Stimulated activated CD4-positive, alpha-beta T cell treated with anti-CD3 and anti-CD28 coated beads, Interleukin-4, amount 100 ng/mL, for 24 hours (primary cell): ENCODE results near the gene C11orf86.
"Not testable (repeated sequence)": the region's sequence is repeated elsewhere in the genome, so short reads cannot be mapped to it uniquely, and the experiment has no call there.

ENCODE experiments used
- DNase-seq: peaks from one replicate; pipeline ENCODE4 v3.0.0-alpha.2; 2020

The C11orf86 gene

DNA sequence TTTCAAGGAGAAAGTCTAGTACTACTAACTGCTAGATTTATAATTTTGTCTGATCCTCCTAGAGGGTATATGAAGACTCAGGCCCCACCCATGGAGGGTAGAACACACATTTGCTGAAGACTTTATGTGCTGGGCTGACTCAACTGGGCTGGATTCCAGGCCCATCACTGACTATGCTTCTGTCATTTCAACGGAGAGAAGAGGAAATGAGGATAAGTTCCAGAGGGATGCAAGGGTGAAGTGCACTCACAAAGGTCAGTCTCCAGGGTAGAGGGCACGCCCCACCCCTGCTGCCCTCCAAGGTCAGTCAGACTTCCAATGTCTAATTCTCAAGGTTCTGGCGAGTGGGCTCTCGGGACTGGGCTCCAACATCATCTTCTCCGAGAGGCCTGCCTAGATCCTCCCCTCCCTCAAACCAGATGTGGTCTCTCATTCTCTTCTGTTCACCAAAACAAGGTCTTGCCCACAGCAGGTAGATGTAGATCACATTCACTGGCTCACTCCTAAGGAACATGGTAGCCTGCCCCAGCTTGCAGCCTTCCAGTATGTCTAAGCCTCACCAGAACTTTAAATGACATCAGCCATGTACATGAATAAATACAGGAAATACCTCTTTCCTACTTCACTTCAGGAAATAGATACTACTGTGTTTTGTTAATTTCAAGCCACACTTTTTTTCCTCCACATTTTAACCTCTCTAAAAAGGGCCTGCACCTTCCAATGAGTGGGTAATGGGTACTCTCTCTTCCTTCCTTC lies 7.3 kb upstream of the C11orf86 start:
- no peak for DNase-seq

DNA sequence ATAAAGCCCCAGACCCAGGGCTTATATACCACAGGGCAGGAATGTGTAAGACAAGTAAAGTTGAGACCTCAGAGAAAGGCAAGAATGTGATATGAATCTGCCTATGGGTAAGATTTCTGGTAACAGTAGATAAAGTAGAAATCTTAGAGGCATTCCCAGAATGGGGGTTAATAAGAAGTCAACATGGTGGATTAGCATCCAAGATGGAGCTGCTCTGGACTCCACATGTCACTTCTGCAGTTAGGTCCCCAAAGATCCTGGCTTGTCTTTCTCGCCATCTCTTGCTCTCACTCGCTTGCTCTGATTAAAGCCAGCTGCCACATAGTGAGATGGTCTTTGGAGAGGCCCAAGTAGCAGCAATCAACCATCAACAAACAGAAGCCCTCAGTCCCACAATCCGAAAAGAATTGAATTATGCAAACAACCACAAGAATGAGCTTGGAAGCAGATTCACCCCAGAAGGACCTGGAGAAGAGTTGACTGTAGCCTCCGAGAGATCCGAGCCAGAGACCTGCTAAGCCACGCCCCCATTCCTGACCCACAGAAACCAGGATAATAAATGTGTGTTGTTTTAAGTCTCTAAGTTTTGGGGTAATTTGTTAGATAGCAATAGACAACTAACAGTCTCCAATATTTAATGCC lies 5.4 kb upstream of the C11orf86 start:
- DNase-seq, result no peak

DNA sequence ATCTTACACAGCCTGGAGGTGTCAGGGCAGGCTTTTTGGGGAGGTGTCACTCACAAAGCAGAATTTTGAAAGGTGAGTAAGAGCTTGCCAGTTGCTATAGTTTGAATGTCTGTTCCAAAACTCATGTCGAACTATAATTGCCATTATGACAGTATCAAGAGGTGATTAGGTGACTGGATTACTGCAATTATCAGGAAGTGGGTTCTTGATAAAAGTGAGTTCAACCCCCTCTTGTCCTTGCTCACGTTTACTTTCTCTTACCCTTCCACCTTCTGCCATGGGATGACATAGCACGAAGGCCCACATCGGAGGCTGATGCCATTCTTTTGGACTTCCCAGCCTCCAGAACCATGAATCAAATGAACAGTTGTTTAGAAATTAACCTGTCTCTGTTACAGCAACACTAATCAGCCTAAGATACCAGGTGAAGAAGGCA lies 4.7 kb upstream of the C11orf86 start:
- DNase-seq, result no peak

DNA sequence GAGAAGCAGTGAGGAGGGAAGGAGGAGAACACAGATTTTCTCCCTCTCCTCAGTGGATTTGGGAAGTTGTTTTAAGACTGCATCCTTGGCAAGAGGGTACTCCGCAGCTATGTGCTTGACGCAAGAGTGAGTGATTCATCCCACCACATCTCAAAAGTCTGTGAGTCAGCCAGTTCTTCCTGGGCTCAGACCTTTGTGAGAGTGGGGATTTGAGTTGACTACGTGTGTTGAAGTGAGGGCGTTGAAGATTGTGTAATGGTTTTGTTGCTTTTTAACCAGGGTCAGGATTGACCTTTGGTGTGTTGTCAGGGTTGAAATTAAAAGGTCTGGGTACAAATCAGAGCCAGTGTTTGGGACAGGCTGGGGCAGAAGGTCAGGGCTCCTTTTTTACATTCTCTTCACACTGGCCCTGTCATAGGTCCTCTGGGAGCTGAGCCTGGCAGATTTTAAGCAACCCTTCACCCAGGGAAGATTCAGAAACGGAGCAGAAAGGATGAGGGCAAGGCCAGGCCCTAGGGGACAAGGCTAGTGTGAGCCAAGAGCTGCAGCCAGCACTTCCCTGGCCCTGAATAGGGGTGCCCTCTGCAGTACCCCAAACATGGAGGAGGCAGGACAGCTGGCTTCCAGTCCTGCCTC lies 4.2 kb upstream of the C11orf86 start:
- peak; percentile 17 for DNase-seq

DNA sequence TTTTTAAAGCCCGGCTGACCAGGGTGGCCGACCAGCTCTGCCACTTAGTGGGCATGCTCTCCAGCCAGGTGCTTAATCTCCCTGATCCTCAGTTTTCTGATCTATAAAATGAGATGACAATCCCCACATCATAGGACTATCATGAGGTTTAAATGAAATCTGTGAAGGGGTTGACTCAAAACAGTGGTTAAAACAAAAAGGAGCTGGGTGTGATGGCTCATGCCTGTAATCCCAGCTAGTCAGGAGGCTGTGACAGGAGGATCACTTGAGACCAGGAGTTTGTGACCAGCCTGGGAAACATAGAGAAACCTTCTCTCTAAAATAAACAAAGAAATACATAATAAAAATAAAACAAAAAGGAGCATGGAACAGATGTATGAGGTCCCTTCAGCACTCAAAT lies 3.6 kb upstream of the C11orf86 start:
- no peak for DNase-seq

DNA sequence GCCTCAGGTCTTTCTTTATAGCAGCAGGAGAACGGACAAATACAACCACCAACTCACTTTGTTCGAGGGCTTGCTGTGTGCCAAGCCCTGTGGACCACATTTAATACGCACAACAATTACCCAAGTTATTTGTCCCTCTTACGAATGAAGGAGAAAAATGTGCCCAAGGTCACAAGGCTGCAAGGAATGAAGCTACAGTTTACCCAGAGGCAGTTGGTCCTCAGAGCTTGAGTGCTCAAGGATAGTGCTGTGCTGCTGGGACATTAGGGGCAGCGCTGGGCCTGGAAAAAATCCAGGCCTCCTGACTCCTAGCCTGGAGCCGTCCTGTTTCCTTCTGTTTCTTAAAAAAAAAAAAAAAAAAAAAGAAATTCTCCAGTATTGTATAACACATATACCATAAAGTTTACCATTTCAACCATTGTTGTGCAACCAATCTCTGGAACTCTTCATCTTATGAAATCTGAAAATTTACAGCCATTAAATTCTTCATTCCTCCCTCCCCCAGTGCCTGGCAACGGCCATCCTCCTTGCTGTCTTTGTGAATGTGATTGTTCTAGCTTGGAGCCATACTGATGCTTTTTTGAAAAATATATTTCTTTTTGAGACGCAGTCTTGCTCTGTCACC lies 1.0 kb upstream of the C11orf86 start:
- no peak for DNase-seq

DNA sequence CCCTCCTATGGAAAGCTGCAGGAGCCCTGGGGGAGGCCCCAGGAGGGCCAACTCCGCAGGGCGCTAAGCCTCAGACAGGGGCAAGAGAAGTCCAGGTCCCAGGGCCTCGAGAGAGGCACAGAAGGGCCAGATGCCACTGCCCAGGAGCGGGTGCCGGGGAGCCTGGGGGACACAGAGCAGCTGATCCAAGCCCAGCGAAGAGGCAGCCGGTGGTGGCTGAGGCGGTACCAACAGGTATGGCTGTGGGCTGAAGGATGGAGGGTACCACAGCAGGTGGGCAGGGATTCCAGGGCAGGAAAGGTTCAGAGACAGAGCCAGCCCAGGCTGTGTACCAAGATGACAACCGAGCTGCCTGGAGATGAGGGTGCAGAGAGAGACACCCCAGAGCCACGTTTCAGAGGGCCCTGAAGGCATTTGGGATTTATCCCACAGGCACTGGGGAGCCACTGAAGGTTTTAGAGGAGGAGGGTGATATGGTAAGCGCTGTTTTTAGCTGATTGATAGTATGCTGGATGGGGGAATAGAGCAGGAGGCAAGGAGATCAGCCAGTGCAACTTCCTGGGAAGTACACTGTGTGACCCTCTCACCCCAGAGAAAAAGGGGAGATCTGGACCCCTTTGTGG lies 412 bp downstream of the C11orf86 start:
- DNase-seq, result no peak

DNA sequence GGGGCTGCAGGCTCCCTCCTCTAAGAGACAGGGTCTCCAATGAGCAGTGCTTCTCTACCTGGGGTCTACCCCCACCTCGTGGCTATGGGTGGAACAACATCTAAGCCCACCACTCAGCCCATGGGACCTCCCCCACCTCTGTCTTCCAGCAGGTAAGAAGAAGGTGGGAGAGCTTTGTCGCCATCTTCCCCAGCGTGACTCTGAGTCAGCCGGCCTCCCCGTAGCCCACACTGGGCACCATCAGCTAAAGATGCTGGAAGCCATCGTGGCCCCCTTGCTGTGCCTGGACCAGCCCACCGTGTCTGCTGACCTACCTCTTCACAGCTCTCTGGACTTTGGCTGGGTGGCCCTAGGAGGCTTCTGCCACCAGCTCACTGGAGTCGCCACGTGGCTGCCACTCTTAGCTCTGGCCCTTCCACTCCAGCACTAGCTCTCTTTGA lies 944 bp downstream of the C11orf86 start:
- DNase-seq, result peak; percentile 31

DNA sequence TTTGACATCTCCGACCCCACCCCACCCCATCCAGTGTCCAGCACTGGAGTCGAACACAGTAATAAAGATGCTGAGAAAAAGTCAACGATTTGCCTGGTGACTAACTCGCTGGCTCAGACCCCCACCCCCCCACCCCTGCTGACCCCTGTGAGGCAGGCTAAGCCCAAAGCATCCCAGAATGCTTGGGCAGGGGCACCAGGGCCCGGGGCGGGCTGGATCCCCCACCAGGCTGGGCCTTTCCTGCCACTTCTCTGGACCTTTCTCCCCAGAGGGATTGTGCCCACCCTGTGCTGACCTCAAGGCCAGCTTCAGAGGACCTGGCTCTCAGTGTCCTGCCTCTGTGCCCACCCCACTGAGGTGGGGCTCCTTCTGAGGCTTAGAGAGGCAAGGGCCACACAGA lies 1.8 kb downstream of the C11orf86 start:
- no peak for DNase-seq

DNA sequence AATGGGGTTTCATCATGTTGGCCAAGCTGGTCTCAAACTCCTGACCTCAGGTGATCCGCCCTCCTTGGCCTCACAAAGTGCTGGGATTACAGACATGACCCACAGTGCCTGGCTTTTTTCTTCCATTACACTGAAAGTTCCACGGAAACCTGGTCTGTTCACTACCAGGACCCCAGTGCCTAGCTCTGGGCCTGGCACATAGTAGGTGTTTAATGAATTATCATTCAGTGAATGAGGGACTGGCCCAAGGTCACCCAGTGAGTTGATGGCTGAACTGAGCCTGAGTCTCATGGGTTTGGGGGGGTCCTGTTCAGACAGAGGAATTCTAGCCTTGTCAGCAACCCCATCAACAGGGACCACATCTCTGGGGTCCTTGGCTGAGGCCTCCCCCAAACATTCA lies 3.1 kb downstream of the C11orf86 start:
- no peak for DNase-seq

DNA sequence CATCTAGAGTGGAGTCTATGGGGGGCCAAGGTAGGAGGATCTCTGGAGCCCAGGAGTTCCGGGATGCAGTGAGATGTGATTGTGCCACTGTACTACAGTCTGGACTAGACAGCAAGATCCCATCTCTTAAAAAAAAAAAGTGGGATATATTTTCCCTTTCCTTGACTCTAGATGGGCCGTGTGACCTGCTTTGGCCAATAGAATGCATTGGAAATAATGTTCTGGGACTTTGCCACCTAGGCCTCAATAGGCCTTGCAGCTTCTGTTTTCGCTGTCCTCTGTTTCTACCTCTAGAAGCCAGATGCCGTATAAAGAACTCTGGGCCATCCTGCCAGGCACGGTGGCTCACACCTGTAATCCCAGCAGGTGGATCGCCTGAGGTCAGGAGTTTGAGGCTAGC lies 3.6 kb downstream of the C11orf86 start:
- no peak for DNase-seq

DNA sequence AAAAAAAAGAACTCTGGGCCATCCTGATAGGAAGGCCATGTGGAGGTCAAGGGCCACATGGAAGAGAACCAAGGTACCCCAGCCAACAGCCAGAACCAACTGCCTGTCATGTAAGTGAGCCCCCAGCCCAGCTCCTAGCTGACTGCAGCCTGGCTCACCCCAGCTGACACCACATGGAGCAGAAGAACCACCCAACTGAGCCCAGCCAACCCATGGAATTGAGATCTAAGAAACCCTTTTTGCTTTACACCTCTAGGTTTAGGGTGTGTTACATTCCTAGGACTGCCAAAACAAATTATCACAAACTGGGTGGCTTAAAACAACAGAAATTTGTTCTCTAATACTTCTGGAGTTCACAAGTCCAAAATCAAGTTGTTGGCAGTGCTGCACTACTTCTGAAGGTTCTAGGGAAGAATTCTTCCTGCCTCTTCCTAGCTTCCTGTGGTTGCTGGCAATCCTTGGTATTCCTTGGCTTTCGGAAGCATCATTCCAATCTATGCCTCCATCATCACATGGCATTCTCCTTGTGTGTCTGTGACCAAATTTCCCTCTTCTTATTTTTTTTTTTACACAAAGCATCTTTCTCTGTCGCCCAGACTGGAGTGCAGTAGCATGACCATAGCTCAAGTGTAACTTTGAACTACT lies 4.4 kb downstream of the C11orf86 start:
- no peak for DNase-seq

DNA sequence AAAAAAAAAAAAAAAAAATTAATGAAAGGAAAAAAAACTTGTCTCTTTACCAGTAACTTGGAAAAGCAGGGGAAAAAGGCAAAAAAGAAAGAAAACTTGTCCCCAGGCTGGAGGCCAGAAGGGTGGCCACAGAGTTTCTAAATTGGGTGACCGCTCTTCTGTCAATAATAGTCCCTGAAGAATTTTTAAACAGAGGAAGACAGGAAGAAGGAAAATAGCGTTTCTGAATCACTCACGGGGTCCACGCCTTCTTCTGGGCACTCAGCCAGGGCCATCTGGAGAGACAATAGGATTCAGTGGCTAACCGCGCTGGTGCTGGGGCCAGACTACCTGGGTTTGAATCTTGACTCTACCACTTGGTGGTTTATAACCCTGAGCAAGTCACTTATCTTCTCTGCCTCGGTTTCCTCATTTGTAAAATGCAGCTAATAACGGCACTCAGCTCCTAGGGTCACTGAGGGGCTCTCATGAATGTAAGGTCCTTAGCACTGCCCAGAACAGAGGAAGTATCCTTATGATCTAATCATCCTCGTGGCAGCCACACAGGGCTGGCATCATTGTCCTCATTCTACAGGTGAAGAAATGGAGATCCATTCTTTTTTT lies 7.0 kb downstream of the C11orf86 start:
- DNase-seq, result peak; percentile 20

DNA sequence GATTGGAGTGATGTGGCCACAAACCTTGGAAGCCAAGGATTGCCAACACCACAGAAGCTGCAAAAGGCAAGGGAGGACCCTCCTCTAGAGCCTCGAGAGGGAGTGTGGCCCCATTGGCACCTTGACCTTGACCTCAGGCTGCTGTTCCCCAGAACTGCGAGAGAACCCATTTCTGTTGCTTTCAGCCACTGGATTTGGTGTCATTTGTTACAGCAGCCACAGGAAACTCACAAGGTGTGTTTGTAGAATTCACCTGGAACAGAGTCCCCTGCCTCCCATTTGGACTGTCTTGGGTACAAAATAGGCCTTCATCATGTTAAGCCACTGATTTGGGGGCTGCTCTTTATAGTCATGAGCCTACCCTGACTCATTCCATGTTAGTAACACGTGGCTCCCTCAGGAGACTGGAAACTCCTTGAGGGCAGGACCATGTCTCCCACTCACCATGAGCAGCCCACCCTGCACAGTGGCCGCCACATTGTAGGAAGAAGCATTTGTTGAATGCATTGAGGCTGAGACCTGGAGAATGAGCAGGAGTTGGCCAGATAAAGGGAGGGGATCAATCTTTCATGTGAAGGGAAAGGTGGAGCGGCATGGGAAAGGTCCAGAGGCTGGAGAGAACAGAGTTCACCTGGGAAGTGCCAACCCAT lies 8.3 kb downstream of the C11orf86 start:
- no peak for DNase-seq

DNA sequence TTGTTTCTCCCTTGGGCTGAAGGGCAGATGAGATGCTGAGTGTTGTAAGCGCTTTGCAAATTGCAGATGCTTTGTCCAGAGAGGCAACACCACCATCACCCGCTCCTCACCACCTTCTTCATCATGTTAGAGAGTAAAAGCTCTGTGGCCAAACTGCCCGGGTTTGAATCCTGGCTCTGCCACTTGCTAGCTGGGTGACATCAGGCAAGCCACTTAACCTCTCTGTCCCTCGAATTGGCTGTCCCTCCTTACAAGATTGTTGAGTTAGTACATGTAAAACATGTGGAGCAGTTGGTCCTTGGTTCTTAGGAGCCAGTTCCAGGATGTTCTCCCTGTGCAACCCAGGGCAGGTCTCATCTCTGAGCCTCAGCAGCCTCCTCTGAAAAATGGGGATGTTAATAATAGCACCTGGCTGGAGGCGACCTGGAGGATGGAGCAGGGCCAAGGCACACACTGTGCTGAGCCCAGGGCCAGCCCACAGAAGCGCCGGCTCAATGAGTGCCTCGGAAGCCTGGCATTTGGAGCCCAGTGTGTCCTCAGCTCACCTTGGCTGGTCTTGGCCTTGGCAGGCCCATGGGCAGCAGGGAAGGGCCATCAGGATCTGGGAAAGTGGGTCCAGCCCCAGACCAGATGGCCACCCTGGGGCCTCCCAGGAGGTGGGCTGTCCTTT lies 10.5 kb downstream of the C11orf86 start:
- no peak for DNase-seq

DNA sequence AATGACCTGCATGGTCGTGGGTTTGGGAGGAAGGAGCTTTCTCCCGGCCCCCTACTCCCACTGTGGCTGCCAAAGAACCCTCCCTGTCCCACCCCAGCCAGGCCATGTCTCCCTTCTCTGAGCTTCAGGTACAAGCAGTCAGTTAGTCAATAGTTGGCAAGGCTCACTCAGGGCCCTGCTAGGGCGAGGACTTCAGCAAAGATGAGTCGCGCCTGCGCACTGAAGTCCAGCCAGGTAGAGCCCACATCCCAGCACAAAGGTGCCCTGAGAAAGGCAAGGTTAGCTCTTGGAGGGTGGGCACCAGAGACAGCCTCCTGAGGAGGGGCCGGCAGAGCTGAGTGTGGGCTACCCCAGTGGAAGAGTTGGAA lies 11.1 kb downstream of the C11orf86 start:
- no peak for DNase-seq

DNA sequence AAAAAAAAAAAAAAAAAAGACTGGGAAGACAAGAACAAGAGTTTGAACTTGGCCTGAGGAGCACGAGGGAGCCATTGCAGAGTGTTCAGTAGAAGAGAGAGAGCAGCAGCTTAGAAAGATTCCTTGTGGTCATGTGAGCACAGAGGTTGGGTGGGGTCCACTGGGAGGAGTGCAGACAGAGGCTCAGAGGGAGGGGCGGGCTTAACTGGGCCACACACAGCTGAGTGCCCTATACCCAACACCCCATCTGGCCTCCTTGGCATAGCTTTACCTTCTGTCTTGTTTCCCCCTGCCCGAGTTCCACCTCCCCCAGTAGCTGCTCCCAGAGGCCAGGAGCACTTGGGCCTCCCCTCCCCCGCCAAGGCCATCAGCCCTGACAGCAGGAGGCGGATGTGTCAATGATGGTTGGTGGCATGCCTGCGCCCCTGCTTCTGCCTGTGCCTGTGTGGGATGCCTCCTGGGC lies 12.1 kb downstream of the C11orf86 start:
- no peak for DNase-seq

DNA sequence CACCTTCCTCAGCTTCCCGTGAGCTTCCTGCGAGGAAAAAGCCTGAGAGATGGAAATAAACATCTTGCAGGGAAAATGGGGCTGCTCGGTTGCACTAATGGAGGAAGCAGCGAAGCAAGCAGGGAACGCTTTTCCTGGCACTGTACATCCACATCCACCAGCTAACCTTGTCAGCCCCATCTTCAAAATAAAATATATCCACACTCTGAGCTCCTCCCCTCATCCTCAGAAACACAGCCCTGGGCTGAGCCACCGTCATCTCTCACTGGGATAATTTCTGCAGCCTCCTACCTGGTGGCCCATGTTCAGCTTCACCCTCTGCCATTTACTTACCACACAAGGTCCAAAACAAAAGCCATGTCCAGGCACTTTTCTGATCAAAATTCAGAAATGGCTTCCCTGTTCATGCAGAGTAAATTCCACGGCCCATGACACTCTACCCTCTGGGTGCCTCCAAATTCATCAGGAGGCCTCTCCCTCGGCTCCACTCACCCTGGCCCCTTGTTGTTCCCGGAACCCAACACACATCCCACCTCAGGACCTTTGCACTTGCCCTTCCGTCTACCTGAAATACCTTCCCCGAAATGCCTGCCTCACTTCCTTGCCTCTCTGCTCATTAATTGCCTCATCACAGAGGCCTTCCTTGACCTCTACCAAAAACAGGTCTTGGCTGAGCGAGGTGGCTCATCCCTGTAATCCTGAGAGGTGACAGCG lies 13.0 kb downstream of the C11orf86 start:
- no peak for DNase-seq

DNA sequence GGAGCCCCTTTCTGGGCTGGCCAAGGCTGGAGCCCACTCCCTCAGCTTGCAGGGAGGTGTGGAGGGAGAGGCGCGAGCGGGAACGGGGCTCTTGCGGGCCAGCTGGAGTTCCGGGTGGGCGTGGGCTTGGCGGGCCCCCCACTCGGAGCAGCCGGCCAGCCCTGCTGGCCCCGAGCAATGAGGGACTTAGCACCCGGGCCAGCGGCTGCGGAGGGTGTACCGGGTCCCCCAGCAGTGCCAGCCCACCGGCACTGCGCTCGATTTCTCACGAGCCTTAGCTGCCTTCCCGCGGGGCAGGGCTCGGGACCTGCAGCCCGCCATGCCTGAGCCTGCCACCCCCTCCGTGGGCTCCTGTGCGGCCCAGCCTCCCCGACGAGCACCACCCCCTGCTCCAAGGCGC lies 13.6 kb downstream of the C11orf86 start:
- not testable (repeated sequence) for DNase-seq

DNA sequence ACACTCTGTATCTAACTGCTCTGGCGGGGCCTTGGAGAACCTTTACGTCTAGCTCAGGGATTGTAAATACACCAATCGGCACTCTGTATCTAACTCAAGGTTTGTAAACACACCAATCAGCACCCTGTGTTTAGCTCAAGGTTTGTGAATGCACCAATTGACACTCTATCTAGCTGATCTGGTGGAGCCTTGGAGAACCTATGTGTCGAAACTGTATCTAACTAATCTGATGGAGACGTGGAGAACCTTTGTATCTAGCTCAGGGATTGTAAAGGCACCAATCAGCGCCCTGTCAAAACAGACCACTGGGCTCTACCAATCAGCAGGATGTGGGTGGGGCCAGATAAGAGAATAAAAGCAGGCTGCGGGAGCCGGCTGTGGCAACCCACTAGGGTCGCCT lies 14.3 kb downstream of the C11orf86 start:
- DNase-seq, result not testable (repeated sequence)
